Mesothelial cell of epicardium (in vitro differentiated cells): ENCODE measurements around the gene GJB6. TPM values are rescaled to one million over a fixed set of nuclear protein-coding genes. Genes with fewer than 3 reads are reported as not detected.

Experiments
- DNase-seq, 2 experiments: peaks; one replicate each; pipeline ENCODE4 v3.0.0; 2021; ENCODE audit warnings: low spot score in 2 of 2; ENCODE audit not compliant: unreplicated experiment in 2 of 2
- H3K27ac Mint-ChIP-seq: 2 replicates; pipeline ENCODE4 v1.8.0; 2021; ENCODE audit warnings: mixed read lengths
- H3K27me3 Mint-ChIP-seq: 2 replicates; pipeline ENCODE4 v1.8.0; 2021; ENCODE audit warnings: low read depth, mixed read lengths
- H3K36me3 Mint-ChIP-seq: 2 replicates; pipeline ENCODE4 v1.8.0; 2021; ENCODE audit warnings: mixed read lengths
- H3K4me1 Mint-ChIP-seq: 2 replicates; pipeline ENCODE4 v1.8.0; 2021; ENCODE audit warnings: mixed read lengths
- H3K4me3 Mint-ChIP-seq: 2 replicates; pipeline ENCODE4 v1.8.0; 2021; ENCODE audit warnings: mild to moderate bottlenecking, moderate library complexity, mixed read lengths
- H3K9me3 Mint-ChIP-seq: 2 replicates; pipeline ENCODE4 v1.8.0; 2021; ENCODE audit warnings: mixed read lengths
- total RNA-seq: library from RNA; stranded (reverse); gene quantifications from 3 replicates; pipeline ENCODE4 v1.2.1, GENCODE V29; 2021
- TF ChIP-seq, protein P1 (sequence below): fragments of 200-600 bp; sonication (generic); IDR thresholded peaks from one replicate; pipeline ENCODE4 v1.5.0; 2021; ENCODE audit warnings: antibody characterized with exemption; ENCODE audit not compliant: unreplicated experiment

GJB6 gene
- total RNA-seq, 1 donor from 2014 or later = 32.7 TPM

DNA sequence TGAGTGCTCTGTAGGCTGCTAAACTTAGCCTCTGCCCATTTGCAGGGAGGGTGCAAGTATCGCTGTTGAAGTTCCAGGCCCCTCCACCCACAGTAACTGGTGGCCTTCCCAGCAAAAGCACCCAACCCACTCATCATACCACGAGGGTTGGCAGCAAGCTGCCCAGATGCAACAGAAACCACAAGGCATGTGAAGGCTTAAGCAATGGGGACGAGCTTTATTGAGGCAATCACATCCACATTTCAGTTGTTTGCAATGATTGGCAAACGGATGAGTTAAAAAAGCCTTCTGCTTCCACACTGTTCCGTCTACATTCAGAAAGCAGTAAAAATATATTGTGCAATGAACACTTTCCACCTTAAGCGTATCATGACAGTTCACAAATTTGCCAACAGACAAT, 10.3 kb downstream of the GJB6 start:
- peaks cover 5% of the 10 kb centered on the region for H3K27me3 Mint-ChIP-seq
- H3K4me1 Mint-ChIP-seq = peaks cover 2% of the 10 kb centered on the region

DNA sequence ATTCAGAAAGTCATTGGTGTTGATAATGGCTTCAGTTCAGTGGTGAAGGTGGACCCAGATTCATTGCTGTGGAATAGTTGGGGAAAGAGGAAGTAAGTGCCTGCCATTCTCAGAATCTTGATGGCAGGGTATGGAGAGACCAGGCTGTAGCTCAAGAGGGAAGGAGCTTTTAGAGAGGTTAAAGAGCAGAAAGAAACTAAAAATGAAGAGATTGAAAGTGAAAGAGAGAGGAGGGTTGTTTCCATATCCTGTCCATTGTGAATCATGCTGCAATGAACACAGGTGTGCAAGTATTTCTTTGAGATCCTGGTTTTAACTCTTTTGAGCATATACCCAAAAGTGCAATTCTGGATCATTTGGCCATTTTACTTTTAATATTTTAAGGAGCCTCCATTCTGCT, 12.5 kb downstream of the GJB6 start:
- DNase-seq = no peak
- H3K27me3 Mint-ChIP-seq = peaks cover 2% of the 10 kb centered on the region
- H3K9me3 Mint-ChIP-seq = peaks cover 38% of the 10 kb centered on the region

More for the DNA sequence above, 10.3 kb downstream of the GJB6 start:
- Mint-ChIP-seq H3K36me3 (peaks cover 14% of the 10 kb centered on the region), H3K4me3 (no peak overlapping the region), H3K9me3 (peaks cover 23% of the 10 kb centered on the region), H3K27ac (no peak overlapping the region)
- no peak for DNase-seq
- TF ChIP-seq, protein P1, sequence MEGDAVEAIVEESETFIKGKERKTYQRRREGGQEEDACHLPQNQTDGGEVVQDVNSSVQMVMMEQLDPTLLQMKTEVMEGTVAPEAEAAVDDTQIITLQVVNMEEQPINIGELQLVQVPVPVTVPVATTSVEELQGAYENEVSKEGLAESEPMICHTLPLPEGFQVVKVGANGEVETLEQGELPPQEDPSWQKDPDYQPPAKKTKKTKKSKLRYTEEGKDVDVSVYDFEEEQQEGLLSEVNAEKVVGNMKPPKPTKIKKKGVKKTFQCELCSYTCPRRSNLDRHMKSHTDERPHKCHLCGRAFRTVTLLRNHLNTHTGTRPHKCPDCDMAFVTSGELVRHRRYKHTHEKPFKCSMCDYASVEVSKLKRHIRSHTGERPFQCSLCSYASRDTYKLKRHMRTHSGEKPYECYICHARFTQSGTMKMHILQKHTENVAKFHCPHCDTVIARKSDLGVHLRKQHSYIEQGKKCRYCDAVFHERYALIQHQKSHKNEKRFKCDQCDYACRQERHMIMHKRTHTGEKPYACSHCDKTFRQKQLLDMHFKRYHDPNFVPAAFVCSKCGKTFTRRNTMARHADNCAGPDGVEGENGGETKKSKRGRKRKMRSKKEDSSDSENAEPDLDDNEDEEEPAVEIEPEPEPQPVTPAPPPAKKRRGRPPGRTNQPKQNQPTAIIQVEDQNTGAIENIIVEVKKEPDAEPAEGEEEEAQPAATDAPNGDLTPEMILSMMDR = no peak

DNA sequence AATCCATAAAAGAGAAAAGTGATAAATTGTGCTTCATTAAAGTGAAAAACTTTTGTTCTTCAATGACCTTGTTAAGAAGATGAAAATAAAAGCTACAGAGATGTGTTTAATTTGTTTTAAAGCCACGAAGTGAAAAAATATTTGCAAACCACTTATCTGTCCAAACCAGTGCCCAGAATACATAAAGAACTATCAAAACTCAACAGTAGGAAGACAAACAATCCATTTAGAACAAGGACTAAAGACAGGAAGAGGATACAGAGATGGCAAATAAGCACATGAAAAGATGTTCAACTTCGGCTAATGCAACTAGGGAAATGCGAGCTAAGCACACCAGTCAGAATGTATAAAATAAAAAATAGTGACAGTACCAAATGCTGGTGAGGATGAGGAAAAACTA, 15.0 kb downstream of the GJB6 start:
- Mint-ChIP-seq H3K27ac (no peak overlapping the region), H3K4me1 (no peaks in the 10 kb centered on the region), H3K9me3 (peaks cover 57% of the 10 kb centered on the region), H3K36me3 (peaks cover 10% of the 10 kb centered on the region), H3K4me3 (no peak overlapping the region), H3K27me3 (peaks cover 3% of the 10 kb centered on the region)
- TF ChIP-seq, protein P1 = no peak
- DNase-seq = no peak

More for the DNA sequence above, 12.5 kb downstream of the GJB6 start:
- H3K36me3 Mint-ChIP-seq = peaks cover 11% of the 10 kb centered on the region
- H3K27ac Mint-ChIP-seq = no peak overlapping the region
- TF ChIP-seq, protein P1 = no peak
- no peak overlapping the region for H3K4me3 Mint-ChIP-seq
- peaks cover 2% of the 10 kb centered on the region for H3K4me1 Mint-ChIP-seq

DNA sequence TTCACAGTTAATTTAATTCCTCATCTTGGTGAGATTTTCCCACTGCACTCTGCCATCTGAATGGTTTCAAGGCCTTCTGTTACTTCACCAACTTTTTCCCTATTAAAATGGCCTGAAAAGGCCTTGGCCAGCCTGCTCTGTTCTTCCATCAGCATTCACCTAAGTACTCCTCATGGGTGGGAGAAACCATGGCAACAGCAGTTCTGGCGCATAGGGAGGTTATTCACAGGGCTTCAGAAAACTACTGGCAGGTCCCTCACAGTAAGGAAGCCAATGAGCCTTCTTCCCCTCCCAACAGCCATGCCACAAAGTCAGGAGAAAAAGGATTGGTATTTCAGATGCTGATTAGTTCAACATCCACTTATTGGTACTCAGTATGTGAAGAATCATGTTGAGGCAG, 22.2 kb downstream of the GJB6 start:
- Mint-ChIP-seq H3K27ac (peak overlapping the region; percentile 26), H3K4me3 (no peak overlapping the region), H3K9me3 (peaks cover 25% of the 10 kb centered on the region), H3K4me1 (peaks cover 18% of the 10 kb centered on the region), H3K36me3 (peaks cover 7% of the 10 kb centered on the region), H3K27me3 (peaks cover 3% of the 10 kb centered on the region)
- DNase-seq = no peak
- TF ChIP-seq, protein P1 = no peak

DNA sequence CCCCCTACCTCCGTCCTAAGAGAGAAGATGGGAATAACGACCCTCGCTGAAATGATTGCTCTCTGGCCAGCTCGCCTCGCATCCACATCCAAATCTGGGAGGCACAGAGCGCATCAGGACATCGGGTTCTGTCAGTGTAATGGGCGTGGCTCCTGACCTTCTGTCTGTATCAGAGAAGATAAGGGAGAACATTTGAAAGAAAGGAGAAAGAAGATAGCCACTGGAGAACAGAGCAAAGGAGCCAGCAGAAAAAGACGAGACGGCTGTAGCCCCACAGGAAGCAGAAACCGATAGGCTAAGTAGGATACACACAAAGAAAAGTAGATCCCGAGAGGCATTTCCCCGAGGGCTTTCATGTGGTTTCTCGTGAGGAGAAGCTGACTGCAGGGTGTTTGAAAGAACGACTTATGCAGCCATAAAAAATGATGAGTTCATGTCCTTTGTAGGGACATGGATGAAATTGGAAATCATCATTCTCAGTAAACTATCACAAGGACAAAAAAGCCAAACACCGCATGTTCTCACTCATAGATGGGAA, 25.4 kb downstream of the GJB6 start:
- DNase-seq = no peak
- Mint-ChIP-seq H3K27me3 (no peaks in the 10 kb centered on the region), H3K27ac (no peak overlapping the region), H3K4me3 (no peak overlapping the region), H3K36me3 (peaks cover 2% of the 10 kb centered on the region), H3K9me3 (peaks cover 2% of the 10 kb centered on the region), H3K4me1 (peaks cover 18% of the 10 kb centered on the region)
- TF ChIP-seq, protein P1 = no peak
